HG03575 (cell line): ENCODE data around the gene TRMT112.
"Not testable (repeated sequence)": the region's sequence is repeated elsewhere in the genome, so short reads cannot be mapped to it uniquely, and the experiment has no call there.

Experiments used
- ATAC-seq: cut with Tn5 transposase; IDR thresholded peaks from one replicate; pipeline ENCODE4 v1.9.1; 2021; ENCODE audit not compliant: unreplicated experiment, insufficient number of reproducible peaks, low FRiP score; ENCODE audit errors: extremely low read depth

The TRMT112 gene

DNA sequence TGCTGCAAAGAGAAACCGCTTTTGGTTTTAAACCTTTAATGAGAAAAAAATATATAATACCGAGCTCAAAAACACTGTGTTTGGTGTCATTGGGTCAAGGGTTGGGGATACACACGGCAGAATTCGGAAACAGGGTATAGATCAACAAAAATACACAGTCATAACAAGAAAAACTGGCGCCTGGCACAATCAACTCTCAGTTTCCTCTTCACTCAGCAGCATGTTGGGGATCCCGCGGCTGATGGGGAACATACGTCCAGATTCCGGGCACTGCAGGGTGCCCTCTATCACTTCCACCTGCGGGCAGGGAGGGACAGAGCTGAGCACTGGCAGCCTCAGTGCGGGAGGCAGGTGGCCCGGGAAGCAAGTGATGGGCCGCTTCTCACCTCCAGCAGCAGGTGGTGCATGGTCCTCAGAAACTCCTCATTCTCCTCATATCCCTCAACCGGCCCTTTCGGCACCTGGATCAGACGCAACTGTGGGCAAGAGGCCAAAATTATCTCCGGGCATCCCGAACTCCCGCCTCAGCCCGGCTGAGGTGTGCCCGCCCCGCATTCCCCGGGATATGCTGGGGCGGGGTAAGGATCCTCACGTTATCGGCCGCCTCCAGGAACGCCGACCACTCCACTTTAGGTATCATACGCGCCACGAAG lies 561 bp downstream of the TRMT112 start:
- ATAC-seq, result no peak

DNA sequence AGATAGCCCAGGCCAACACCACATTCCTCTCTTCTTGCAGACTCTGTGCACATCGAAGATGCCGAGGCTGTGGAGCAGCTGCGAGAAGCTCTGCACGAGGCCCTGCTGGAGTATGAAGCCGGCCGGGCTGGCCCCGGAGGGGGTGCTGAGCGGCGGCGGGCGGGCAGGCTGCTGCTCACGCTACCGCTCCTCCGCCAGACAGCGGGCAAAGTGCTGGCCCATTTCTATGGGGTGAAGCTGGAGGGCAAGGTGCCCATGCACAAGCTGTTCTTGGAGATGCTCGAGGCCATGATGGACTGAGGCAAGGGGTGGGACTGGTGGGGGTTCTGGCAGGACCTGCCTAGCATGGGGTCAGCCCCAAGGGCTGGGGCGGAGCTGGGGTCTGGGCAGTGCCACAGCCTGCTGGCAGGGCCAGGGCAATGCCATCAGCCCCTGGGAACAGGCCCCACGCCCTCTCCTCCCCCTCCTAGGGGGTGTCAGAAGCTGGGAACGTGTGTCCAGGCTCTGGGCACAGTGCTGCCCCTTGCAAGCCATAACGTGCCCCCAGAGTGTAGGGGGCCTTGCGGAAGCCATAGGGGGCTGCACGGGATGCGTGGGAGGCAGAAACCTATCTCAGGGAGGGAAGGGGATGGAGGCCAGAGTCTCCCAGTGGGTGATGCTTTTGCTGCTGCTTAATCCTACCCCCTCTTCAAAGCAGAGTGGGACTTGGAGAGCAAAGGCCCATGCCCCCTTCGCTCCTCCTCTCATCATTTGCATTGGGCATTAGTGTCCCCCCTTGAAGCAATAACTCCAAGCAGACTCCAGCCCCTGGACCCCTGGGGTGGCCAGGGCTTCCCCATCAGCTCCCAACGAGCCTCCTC lies 1.5 kb downstream of the TRMT112 start:
- ATAC-seq, result not testable (repeated sequence)

DNA sequence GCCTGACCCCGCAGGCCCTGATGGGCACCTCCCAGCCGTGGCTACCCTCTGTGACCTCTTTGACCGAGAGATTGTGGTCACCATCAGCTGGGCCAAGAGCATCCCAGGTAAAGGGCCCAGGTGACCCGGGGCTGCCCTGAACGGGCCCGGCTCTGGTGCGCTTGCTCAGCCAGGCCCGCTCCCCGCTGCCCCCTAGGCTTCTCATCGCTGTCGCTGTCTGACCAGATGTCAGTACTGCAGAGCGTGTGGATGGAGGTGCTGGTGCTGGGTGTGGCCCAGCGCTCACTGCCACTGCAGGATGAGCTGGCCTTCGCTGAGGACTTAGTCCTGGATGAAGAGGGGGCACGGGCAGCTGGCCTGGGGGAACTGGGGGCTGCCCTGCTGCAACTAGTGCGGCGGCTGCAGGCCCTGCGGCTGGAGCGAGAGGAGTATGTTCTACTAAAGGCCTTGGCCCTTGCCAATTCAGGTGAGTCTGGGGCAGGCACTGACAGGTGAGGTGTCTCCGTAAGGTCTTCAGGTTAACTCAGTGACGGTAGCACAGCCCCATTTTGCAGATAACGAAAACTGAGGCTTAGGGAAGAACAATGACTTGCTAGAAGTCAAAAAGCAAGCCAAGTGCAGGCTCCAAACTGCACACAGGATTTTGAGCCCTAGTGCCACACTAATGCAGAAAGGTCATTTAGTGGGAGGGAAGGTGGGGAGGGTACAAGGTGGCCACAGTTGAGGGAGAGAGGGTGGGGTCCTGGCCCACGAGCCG lies 2.4 kb downstream of the TRMT112 start:
- no peak for ATAC-seq

DNA sequence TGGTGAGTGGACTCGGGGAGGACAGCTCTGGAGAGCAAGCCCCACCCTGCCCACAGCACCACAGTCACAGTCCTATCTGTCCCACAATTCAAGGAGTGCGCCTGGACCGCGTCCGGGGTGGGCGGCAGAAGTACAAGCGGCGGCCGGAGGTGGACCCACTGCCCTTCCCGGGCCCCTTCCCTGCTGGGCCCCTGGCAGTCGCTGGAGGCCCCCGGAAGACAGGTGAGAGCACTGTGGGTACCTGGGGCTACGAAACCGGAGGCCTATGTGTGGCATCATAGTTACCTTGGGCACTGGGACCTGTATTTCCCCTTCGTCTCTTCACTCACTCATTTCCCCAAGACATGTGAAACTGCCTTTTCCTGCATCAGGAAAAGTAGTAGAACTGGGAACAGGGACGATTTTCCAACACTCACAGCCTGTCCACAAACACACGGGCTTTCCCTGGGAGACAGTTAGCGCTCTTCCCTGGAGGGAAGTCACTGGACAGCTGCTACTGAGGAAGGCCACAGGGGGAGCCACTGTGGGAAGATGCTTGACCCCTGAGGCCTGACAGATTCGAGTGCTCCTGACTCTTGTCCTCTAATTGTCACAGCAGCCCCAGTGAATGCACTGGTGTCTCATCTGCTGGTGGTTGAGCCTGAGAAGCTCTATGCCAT lies 3.1 kb downstream of the TRMT112 start:
- ATAC-seq, result no peak

DNA sequence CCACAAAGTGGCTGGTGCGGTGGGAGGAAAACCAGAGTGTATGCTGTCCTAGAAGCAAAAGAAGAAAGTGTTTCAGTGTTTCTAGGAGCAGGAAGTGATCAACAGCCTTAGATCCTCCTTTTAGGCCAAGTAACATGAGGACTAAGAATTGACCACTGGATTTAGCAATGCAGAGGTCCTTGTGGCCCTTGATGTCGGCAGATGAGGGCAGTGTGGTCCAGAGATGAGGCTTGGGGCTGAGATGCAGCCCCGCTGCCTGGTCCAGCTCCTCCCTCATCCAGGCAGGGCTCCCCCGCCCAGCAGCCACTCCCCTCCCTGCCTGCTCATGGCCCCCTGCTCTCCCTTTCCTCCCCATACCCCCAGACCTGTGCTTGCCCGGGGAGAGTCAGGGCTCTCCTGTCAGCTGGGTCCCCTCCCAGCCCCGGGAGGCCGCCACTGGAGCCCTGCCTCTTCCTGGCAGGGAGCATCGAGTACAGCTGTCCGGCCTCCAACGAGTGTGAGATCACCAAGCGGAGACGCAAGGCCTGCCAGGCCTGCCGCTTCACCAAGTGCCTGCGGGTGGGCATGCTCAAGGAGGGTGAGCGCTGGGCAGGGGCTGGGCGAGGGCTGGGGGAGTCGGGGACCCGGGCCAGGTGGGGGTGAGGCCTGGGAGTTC lies 3.7 kb downstream of the TRMT112 start:
- no peak for ATAC-seq

DNA sequence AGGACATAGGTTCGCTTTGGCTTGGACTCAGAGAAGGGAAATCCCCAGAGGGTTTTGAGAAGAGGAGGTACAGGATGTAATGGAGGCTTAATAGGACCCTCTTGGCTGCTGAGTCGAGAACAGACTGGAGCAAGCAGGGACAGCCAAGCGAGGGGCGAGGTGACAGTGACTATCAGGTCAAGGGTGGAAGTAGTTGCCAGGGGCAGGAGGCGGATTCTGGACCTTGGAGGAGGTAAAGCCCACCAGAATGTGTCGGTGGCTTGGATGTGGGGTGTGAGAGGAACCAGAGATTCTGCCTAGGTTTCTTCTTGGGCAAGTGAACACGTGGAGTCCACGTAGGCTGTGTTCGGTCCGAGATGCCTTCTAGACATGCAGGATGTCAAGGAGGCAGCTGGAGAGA lies 4.4 kb downstream of the TRMT112 start:
- no peak for ATAC-seq

DNA sequence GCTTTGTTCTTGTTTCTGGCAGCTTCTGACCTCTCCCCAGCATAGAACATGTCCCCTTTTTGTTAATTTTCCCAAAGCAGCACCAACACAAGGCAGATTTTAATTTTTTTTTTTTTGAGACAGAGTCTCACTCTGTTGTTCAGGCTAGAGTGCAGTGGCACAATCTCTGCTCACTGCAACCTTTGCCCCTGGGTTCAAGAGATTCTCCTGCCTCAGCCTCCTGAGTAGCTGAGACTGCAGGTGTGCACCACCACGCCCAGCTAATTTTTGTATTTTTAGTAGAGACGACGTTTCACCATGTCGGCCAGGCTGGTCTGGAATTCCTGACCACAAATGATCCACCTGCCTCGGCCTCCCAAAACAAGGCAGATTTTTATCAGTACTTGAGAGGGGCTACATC lies 9.6 kb downstream of the TRMT112 start:
- not testable (repeated sequence) for ATAC-seq

DNA sequence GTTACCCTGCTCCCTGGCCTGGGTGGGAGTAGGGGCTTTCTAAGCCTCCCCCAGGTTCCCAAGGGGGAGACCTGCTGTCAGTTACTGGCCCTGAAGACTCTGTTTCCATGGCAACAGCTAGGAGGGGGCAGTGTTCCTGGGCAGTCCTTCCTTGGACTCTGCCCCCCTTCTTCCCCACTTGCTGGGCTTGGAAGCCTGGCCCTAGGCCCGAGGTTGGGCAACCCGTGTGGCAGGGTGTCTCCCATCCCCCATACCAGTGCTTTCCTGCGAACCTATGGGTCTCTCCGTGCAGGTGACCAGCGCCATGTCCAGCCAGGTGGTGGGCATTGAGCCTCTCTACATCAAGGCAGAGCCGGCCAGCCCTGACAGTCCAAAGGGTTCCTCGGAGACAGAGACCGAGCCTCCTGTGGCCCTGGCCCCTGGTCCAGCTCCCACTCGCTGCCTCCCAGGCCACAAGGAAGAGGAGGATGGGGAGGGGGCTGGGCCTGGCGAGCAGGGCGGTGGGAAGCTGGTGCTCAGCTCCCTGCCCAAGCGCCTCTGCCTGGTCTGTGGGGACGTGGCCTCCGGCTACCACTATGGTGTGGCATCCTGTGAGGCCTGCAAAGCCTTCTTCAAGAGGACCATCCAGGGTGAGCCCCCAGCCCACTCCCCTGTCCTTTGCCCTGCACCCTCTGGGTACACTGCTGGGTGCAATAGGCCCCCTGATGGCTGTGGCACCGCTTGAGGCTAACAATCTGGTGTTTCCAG lies 10.3 kb downstream of the TRMT112 start:
- no peak for ATAC-seq

DNA sequence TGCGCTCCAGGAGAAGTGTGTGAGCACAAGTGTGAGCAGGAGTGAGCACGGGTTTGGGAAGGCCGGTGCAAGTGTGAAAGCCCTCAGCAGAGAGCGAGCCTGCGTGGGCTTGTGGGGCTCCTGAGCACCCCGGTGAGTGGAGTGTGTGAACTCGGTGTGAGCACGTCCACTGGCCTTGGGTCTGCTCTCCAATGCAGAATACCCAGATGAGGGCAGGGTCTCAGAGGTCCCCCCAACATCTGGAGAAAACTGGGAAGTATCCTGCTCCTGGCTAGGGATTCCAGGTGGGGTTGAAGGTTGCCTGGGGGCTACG lies 10.8 kb downstream of the TRMT112 start:
- ATAC-seq, result no peak

DNA sequence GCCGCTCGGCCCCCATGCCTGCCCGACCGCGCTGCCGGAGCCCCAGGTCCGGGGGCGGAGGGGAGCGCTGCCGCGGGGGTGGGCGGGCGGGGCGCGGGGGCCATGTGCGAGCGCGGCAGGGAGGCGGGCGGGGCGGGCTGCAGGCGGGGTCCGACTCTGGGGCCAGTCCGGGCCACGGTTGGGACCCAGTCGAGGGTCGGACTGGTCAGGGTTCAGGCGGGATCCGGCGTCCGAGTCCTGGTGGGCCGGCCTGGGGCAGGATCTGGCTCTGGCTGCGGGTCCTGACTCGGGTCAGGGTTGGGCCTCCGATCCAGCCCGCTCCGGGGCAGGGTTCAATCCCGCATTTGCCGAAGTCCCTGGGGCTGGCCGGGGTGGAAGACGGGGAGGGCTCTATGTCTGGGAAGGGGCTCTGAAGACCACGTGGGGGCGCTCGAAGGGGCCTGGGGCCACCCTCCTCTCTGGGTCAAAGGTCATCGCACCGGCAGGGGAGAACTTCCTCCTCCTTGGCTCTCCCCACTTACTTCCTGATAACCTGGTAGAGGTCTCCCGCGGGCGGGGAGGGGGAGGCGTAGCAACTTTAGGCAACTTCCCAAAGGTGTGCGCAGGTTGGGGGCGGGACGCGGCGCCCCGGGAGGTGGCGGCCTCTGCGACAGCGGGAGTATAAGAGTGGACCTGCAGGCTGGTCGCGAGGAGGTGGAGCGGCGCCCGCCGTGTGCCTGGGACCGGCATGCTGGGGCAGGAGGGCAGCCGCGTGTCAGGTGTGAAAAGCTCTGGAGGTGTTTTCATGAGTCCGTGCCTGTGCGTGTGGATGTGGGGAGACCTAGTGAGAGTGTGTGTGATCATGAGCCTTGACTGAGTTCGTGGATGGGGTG lies 11.4 kb downstream of the TRMT112 start:
- ATAC-seq, result no peak

DNA sequence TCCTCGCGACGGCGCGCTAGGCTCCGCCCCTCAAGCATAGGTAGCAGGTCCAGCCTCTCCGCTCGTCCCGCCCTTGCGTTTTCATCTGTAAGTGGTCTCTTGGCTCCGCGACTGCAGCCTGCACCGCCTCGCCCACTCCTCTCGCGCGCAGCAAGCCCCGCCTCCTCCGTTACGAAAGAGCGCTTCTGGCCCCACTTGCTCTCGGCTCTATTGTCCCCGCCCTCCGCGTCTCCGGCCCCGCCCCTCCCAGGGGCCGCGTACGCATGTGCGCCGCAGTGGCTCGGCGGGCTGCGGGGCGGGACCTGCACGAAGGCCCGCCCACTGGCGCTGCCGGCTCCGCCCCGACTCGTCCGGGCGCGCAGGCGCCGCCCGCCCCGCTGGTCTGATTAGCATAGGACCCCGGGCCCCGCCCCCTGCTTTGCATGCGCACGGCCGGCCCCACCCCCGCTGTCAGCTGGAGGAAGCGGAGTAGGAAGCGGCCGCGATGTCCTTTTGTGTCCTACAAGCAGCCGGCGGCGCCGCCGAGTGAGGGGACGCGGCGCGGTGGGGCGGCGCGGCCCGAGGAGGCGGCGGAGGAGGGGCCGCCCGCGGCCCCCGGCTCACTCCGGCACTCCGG lies 12.2 kb downstream of the TRMT112 start, which contains the start of gene ESRRA:
TSS of gene ESRRA (plus strand) at position 450 of the 616 bp plus-strand sequence. CDS start 1,656 bp downstream, outside the sequence.
- peak; percentile 32 for ATAC-seq

DNA sequence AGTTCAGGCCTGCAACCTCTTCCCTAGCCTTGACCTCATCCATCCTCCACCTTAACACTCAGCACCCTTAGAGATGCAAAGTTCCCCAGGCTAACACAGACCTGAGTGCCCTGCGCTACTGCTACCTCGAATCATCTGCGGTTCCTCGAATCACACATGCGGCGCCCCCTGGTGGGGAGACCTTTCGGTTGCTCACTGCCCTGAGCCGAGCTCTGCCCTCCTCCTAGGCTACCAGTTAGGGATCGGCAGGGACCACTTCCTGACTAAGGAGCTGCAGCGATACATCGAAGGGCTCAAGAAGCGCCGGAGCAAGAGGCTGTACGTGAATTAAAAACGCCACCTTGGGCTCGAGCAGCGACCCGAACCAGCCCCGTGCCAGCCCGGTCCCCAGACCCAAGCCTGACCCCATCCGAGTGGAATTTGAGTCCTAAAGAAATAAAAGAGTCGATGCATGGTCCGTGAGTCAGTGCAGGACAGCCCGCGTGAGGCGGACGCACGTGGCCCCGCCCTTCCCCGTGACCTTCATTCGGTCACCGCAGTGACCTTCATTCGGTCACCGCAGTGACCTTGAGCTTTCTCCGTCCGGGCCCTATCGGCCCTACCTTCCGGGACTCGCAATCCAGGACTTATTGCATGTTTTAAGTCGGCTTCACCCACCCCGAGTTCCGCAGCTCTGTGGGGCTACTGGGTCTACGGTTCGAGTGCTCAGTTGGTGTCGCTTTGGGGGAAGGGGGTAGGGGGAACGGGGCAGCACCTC lies 12.9 kb downstream of the TRMT112 start:
- no peak for ATAC-seq

DNA sequence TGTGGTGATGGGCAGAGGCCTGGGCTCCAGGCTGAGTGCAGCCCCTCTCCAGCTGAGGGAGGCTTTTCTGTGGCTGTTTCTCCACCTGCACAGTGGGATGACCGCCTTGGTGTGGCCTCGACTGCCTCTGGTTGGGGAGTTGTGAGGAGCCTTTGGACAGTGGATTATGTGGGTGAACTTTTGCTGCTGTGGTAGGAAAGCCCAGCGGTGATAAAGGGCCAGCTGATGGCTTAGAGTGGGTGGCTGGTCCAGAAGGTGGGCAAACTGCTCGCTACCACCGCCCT lies 13.4 kb downstream of the TRMT112 start:
- ATAC-seq, result no peak

DNA sequence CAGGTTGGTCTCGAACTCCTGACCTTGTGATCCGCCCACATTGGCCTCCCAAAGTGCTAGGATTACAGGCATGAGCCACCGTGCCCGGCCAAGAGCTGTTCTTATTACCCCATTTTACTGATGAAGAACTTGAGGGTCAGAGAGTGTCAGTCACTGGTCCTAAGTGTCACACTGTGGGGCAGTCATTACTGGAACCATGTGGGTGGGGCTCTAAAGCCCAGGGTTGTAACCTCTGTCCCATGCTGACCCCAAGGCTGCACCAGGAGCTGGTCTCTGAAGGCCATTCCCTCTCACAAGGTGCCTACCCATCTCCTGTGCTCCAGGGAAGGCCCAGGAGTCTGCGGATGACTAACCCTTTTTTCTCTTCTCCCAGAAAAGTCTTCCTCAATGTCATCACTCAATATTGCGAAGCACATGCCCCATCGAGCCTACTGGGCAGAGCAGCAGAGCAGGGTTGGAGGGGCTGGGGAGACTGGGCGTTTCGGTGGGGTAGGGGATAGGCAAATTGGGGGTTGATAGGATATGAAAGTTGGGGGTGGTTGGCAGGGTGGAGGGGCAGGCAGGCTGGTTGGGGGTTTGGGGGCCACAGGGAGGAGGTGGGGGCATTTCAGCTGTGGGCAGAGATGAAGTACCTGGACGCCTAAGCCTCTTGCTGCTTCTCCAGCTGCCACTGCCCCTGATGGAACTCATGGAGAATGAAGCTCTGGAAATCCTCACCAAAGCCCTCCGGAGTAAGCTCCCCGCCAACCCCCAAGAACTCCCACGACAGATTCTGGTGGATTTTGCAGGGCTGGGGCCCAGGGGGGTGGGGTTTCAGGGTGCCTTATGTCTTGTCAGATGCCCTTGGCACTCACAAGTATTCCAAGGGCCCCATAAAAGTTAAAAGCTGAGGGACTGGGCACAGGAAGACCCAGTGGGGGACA lies 14.0 kb downstream of the TRMT112 start:
- ATAC-seq, result no peak

DNA sequence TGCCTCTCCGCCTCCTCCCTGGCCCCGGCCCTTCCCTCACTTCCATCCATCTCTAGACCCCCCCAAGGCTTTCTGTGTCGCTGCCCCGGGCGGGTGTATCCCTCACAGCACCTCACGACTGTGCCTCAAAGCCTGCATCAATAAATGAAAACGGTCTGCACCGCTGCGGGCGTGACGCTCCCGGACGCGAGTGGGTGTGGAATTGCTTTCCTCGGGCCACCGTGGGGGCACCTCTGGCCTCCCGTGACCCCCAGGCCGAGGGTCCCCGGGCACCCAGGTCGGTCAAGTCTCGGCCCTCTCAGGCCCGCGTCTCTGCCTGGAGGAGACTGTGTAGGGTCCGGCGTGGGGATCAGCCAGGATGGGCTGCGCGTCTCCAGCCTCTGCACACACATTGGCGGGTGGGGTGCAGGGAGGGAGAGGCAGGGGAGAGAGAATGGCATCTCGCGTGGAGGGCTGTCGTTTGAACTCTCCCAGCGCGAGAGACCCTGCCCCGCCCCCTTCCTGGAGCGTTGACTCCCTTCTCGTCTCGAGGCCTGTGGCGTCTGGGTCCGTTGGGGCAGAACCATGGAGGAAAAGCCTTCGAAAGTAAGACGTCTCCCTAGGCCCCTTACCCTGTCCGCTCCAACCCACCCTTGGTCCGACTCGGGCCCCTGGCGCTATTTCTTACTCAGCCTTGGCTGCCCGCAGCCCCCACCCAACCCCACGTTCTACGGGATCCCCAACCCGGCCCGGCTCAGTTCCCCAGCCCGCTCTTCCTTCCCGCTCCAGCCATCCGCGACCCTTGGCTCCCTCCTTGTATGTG lies 17.3 kb downstream of the TRMT112 start, which contains the start of gene CATSPERZ:
TSS of gene CATSPERZ (plus strand) at position 512 of the 802 bp plus-strand sequence. CDS start at position 565, 53 bp downstream.
- no peak for ATAC-seq
